ENCODE measurements around the gene TRAPPC2.

The TRAPPC2 gene

GRCh38 chrX:13669246-13669737 is 65.1 kb downstream of the TRAPPC2 start:
- DNase-seq (ENCODE audit: low read depth): no peak

GRCh38 chrX:13667919-13668318 is 66.5 kb downstream of the TRAPPC2 start:
- no peak for DNase-seq (ENCODE audit: low read depth)

- no peak for DNase-seq (ENCODE audit: low read depth)
Measured at GRCh38 chrX:13666836-13667235, 67.6 kb downstream of the TRAPPC2 start.

GRCh38 chrX:13664020-13664419 is 70.4 kb downstream of the TRAPPC2 start:
- DNase-seq (ENCODE audit: low read depth): no peak

- DNase-seq (ENCODE audit: low read depth): no peak
Measured at GRCh38 chrX:13662355-13662791, 72.0 kb downstream of the TRAPPC2 start.

Measured in stimulated activated CD8-positive, alpha-beta memory T cell treated with anti-CD3 and anti-CD28 coated beads, Interleukin-12 subunit alpha, Interleukin-12 subunit beta, amount 100 ng/mL, for 4 hours (primary cell).